HepG2 (cell line): ENCODE measurements around the gene PXT1. TPM values are rescaled to one million over a fixed set of nuclear protein-coding genes. Genes with fewer than 3 reads are reported as not detected.
A peak's percentile ranks its signal among the peaks of the same experiment; 100 is the strongest.

ENCODE experiments used
- ATAC-seq: fragments of 200-7000 bp; cut with Tn5 transposase; 3 replicates; pipeline ENCODE4 v1.9.1; 2020; ENCODE audit warnings: mild to moderate bottlenecking, moderate library complexity
- BruUV-seq: library from RNA; stranded (reverse); fragments of 400-500 nt; replicated peaks from 2 replicates; lab custom pipeline; 2021; lab: Mats Ljungman, UMichigan
- CTCF ChIA-PET: fragments of 300-600 bp; formaldehyde crosslinking; extraction: SDS; loops from one replicate; lab custom pipeline; 2021; ENCODE audit warnings: low total read pairs, inconsistent platforms, low intra/inter-chr PET ratio; lab: Yijun Ruan, JAX
- POLR2A ChIA-PET: fragments of 350-600 bp; sonication (Branson Sonifier 250); formaldehyde crosslinking; loops from one replicate; lab custom pipeline; 2020; ENCODE audit warnings: antibody characterized with exemption, inconsistent platforms; lab: Yijun Ruan, JAX
- DNase-seq: peaks from one replicate; pipeline ENCODE4 v3.0.0-alpha.2; 2015; ENCODE audit warnings: low spot score
- FAIRE-seq: peaks from 3 replicates; lab custom pipeline; 2011; peaks lifted over from hg19 to GRCh38; lab: Jason Lieb, UNC
- H2AFZ ChIP-seq: one replicate; pipeline ENCODE4 v1.6.1; 2011; ENCODE audit warnings: low read length, inconsistent platforms
- H3K27ac ChIP-seq: fragments of 300-600 bp; 3 replicates; pipeline ENCODE4 v1.8.0; 2011; ENCODE audit warnings: mixed run types, mild to moderate bottlenecking, mixed read lengths, low read length, inconsistent platforms; ENCODE audit not compliant: insufficient read depth; ENCODE audit errors: extremely low read length
- H3K27me3 ChIP-seq, 2 experiments: fragments of 200-600 bp in 1 of 2; 2 replicates in 1 of 2; 3 replicates in 1 of 2; pipeline versions ENCODE4 v1.6.0 to v1.8.0; 2011; ENCODE audit warnings: low read length in 2 of 2, mild to moderate bottlenecking in 2 of 2, moderate library complexity in 2 of 2, inconsistent platforms in 1 of 2; ENCODE audit not compliant: insufficient read depth in 2 of 2, control insufficient read depth in 1 of 2
- H3K36me3 ChIP-seq, 2 experiments: fragments of 200-600 bp in 1 of 2; replicated peaks in 1 of 2; 2 replicates in 1 of 2; 3 replicates in 1 of 2; pipeline versions ENCODE4 v1.5.1 to v1.8.0; 2011; ENCODE audit warnings: low read length in 2 of 2, inconsistent platforms in 1 of 2; ENCODE audit not compliant: insufficient read depth in 2 of 2, control insufficient read depth in 1 of 2
- H3K4me1 ChIP-seq: 2 replicates; pipeline ENCODE4 v1.5.1; 2012; ENCODE audit warnings: low read length, inconsistent platforms; ENCODE audit not compliant: insufficient read depth
- H3K4me2 ChIP-seq: 2 replicates; pipeline ENCODE4 v1.6.0; 2011; ENCODE audit warnings: low read depth, low read length, inconsistent platforms
- H3K4me3 ChIP-seq, 3 experiments: fragments of 200-600 bp in 1 of 3; sonication (generic), shearing (Covaris generic) in 1 of 3; replicated peaks in 1 of 3; 2 replicates each; pipeline ENCODE4 v1.5.1; 2011 to 2016; ENCODE audit warnings: low read length in 3 of 3, inconsistent platforms in 2 of 3, low read depth in 2 of 3, mild to moderate bottlenecking in 2 of 3, control low read depth in 1 of 3, mixed read lengths in 1 of 3; ENCODE audit not compliant: insufficient read depth in 1 of 3
- H3K79me2 ChIP-seq: one replicate; pipeline ENCODE4 v1.6.1; 2011; ENCODE audit warnings: low read length, inconsistent platforms; ENCODE audit not compliant: insufficient read depth
- H3K9ac ChIP-seq: 2 replicates; pipeline ENCODE4 v1.6.0; 2011; ENCODE audit warnings: mild to moderate bottlenecking, low read depth, low read length, inconsistent platforms; ENCODE audit not compliant: insufficient read depth
- H3K9me3 ChIP-seq: 2 replicates; pipeline ENCODE4 v1.5.1; 2012; ENCODE audit warnings: mild to moderate bottlenecking, low read length
- H4K20me1 ChIP-seq: 2 replicates; pipeline ENCODE4 v1.6.0; 2011; ENCODE audit warnings: inconsistent platforms, mild to moderate bottlenecking, low read length, moderate library complexity; ENCODE audit not compliant: insufficient read depth
- ATAD3A ChIP-seq: sonication (generic); formaldehyde crosslinking; IDR thresholded peaks from 2 replicates; pipeline ENCODE4 v1.4.0; 2020; ENCODE audit warnings: missing genetic modification reagents
- DMTF1 ChIP-seq: sonication (generic); formaldehyde crosslinking; IDR thresholded peaks from 2 replicates; pipeline ENCODE4 v1.4.0; 2020; ENCODE audit warnings: mild to moderate bottlenecking, missing genetic modification reagents
- DRAP1 ChIP-seq: IDR thresholded peaks from 2 replicates; pipeline ENCODE4 v1.6.1; 2016; ENCODE audit warnings: missing genetic modification reagents, missing compliant biosample characterization
- GATAD2A ChIP-seq: IDR thresholded peaks from 2 replicates; pipeline ENCODE4 v1.6.1; 2016
- HDAC2 ChIP-seq: sonication (generic); formaldehyde crosslinking; IDR thresholded peaks from 2 replicates; pipeline ENCODE4 v1.4.0; 2020; ENCODE audit warnings: missing genetic modification reagents
- MTA3 ChIP-seq: sonication (generic); formaldehyde crosslinking; IDR thresholded peaks from 2 replicates; pipeline ENCODE4 v1.4.0; 2020; ENCODE audit warnings: missing genetic modification reagents
- RORA ChIP-seq: sonication (generic); formaldehyde crosslinking; IDR thresholded peaks from 2 replicates; pipeline ENCODE4 v1.5.0; 2020; ENCODE audit warnings: mild to moderate bottlenecking, missing genetic modification reagents, moderate library complexity
- RXRB ChIP-seq: IDR thresholded peaks from 2 replicates; pipeline ENCODE4 v1.6.1; 2016; ENCODE audit warnings: borderline replicate concordance, missing genetic modification reagents, missing compliant biosample characterization
- TERF1 ChIP-seq: sonication (generic); formaldehyde crosslinking; IDR thresholded peaks from 2 replicates; pipeline ENCODE4 v1.8.0; 2022; ENCODE audit warnings: mild to moderate bottlenecking, missing genetic modification reagents, moderate library complexity
- ZNF121 ChIP-seq: sonication (generic); formaldehyde crosslinking; IDR thresholded peaks from 2 replicates; pipeline ENCODE4 v1.5.0; 2020; ENCODE audit warnings: mild to moderate bottlenecking, missing genetic modification reagents
- ZNF362 ChIP-seq: sonication (generic); formaldehyde crosslinking; IDR thresholded peaks from 2 replicates; pipeline ENCODE4 v1.4.0; 2020; ENCODE audit warnings: missing genetic modification reagents, mild to moderate bottlenecking, borderline replicate concordance
- ZNF431 ChIP-seq: sonication (generic); formaldehyde crosslinking; IDR thresholded peaks from 2 replicates; pipeline ENCODE4 v1.9.0; 2022; ENCODE audit warnings: missing genetic modification reagents, low read depth, mild to moderate bottlenecking, borderline replicate concordance
- ZNF546 ChIP-seq: sonication (generic); formaldehyde crosslinking; conservative IDR thresholded peaks from 2 replicates; pipeline ENCODE4 v1.8.1; 2023; ENCODE audit warnings: mild to moderate bottlenecking, missing genetic modification reagents
- ZNF878 ChIP-seq: sonication (generic); formaldehyde crosslinking; IDR thresholded peaks from 2 replicates; pipeline ENCODE4 v1.8.1; 2023; ENCODE audit warnings: mild to moderate bottlenecking, missing genetic modification reagents, moderate library complexity
- ZNF891 ChIP-seq: sonication (generic); formaldehyde crosslinking; IDR thresholded peaks from 2 replicates; pipeline ENCODE4 v1.5.0; 2020; ENCODE audit warnings: mild to moderate bottlenecking, missing genetic modification reagents
- in situ Hi-C: cut with HindIII; loops from 2 replicates; pipeline ENCODE4 v1.10.0; 2017; ENCODE audit warnings: low pct_unique_long_range_greater_than_20kb; ENCODE audit not compliant: extremely low pct_ligation_motif_present
- intact Hi-C: fragments of 100-400 bp; cut with micrococcal nuclease; formaldehyde crosslinking; loops from one replicate; pipeline ENCODE4 v1.10.0; 2022; ENCODE audit not compliant: unreplicated experiment
- polyA plus RNA-seq, 8 experiments: library from polyadenylated mRNA; depleted of rRNA in 3 of 8; stranded (reverse) in 7 of 8; unstranded in 1 of 8; fragments of >200 nt; fragmentation: Illumina TruSeq in 4 of 8; extraction: Trizol in 4 of 8; gene quantifications; 2 replicates each; pipeline versions ENCODE4 v1.2.1 to v1.2.3, GENCODE V29; 2011 to 2016; ENCODE audit warnings: low read depth in 4 of 8, missing spikeins in 1 of 8, mixed read lengths in 1 of 8; ENCODE audit not compliant: insufficient read depth in 1 of 8
- total RNA-seq, 5 experiments: library from RNA; depleted of rRNA; stranded (reverse); fragments of >200 nt; fragmentation: Illumina TruSeq; extraction: Trizol; gene quantifications; 2 replicates each; pipeline ENCODE4 v1.2.3, GENCODE V29; 2016; ENCODE audit warnings: low read depth in 1 of 5

Gene PXT1
- total and polyA plus RNA-seq, 2 of the 13 experiments (the other 11 are each of a cell fraction or from before 2014, with no cell fraction given), result 0.04 TPM; not detected in 1

GRCh38 chr6:36460916-36461315, 18.3 kb upstream of the PXT1 start:
- no peak overlapping the region for H3K27ac ChIP-seq
- H4K20me1 ChIP-seq, result peaks cover 38% of the 10 kb centered on the region
- no peak for DNase-seq
- H3K27me3 ChIP-seq, result no peaks in the 10 kb centered on the region
- TF ChIP-seq ATAD3A (CRISPR knock-in tag) (no peak), ZNF546 (CRISPR knock-in tag) (no peak)
- TF ChIP-seq, all 625 proteins: peak for 0
- in situ Hi-C loops, result no loop called here
- no peak overlapping the region for H3K4me3 ChIP-seq
- FAIRE-seq (no peak), ATAC-seq (no peak)
- peaks cover 81% of the 10 kb centered on the region for H3K79me2 ChIP-seq
- H3K4me1 ChIP-seq, result peaks cover 11% of the 10 kb centered on the region
- H2AFZ ChIP-seq, result no peak overlapping the region
- ChIA-PET CTCF (no interaction called here), POLR2A (no interaction called here)
- no peak overlapping the region for H3K9ac ChIP-seq
- BruUV-seq, result no TSS peak
- intact Hi-C loops, result no loop called here
- no peaks in the 10 kb centered on the region for H3K9me3 ChIP-seq
- no peak overlapping the region for H3K4me2 ChIP-seq
- H3K36me3 ChIP-seq, result peaks cover 1 to 2% of the 10 kb centered on the region in 2 experiments; a peak in 2 of 5 replicates

GRCh38 chr6:36459501-36459900, 16.8 kb upstream of the PXT1 start:
- CTCF ChIA-PET, result no interaction called here
- peak; percentile 75 for FAIRE-seq
- no peaks in the 10 kb centered on the region for H3K27me3 ChIP-seq
- no peak overlapping the region for H2AFZ ChIP-seq
- H3K9ac ChIP-seq, result no peak overlapping the region
- no peak overlapping the region for H3K4me2 ChIP-seq
- peaks cover 83% of the 10 kb centered on the region for H3K79me2 ChIP-seq
- H3K4me3 ChIP-seq, result no peak overlapping the region
- peaks cover 38% of the 10 kb centered on the region for H4K20me1 ChIP-seq
- peaks cover 1 to 5% of the 10 kb centered on the region in 2 experiments; a peak in 3 of 5 replicates for H3K36me3 ChIP-seq
- peak; percentile 45 for DNase-seq
- H3K27ac ChIP-seq, result no peak overlapping the region
- POLR2A ChIA-PET, result interaction anchor here (1.2 to 1.4 kb wide), 3 partner anchors 10 to 36 kb away, joined by 3 to 4 read pairs (median 4); partner anchors contain the start of genes KCTD20 and PXT1
- H3K4me1 ChIP-seq, result peaks cover 11% of the 10 kb centered on the region
- BruUV-seq, result no TSS peak
- intact Hi-C loops, result no loop called here
- no peaks in the 10 kb centered on the region for H3K9me3 ChIP-seq
- ATAC-seq, result peak; percentile 46; the same call in 2 of the 3 replicates
- in situ Hi-C loops, result no loop called here
- TF ChIP-seq DRAP1 (CRISPR knock-in tag) (no peak), DMTF1 (CRISPR knock-in tag) (no peak), TERF1 (CRISPR knock-in tag) (no peak), ZNF878 (CRISPR knock-in tag) (no peak), GATAD2A (CRISPR knock-in tag) (peak; percentile 26; the same call in 1 of the 2 replicates), ZNF891 (no peak), ZNF121 (no peak), HDAC2 (peak; percentile 52; the same call in 1 of the 2 replicates), ZNF362 (CRISPR knock-in tag) (no peak), RORA (CRISPR knock-in tag) (no peak), MTA3 (no peak), ZNF431 (CRISPR knock-in tag) (no peak), RXRB (CRISPR knock-in tag) (peak; percentile 39; the same call in 1 of the 2 replicates)
